Mammary epithelial cell (primary cell): Measurements from ENCODE around the gene PLEKHM3.

Experiments used
- CTCF ChIP-seq, 2 donors: IDR thresholded peaks in 1 of 2; conservative IDR thresholded peaks in 1 of 2; 2 replicates each; pipeline ENCODE4 v1.5.1; 2011 to 2012; ENCODE audit warnings: inconsistent platforms in 2 of 2, low read length in 2 of 2, mild to moderate bottlenecking in 2 of 2, control low read depth in 1 of 2, low read depth in 1 of 2; ENCODE audit not compliant: insufficient read depth in 1 of 2; ENCODE audit errors: extremely low read depth in 1 of 2
- EZH2 ChIP-seq: IDR thresholded peaks from 2 replicates; pipeline ENCODE4 v1.6.1; 2012; ENCODE audit warnings: low read length, inconsistent platforms, borderline replicate concordance

- TF ChIP-seq CTCF (conservative IDR thresholded peaks at IDR 0.05 in 1 of 2, IDR thresholded peaks at IDR 0.05 in 1 of 2; ENCODE audit: extremely low read depth in 1 of 2, insufficient read depth in 1 of 2, low read depth in 1 of 2, low read length in 2 of 2) (no peak), EZH2 (no peak)
Observed at GRCh38 chr2:207873794-207874193, 151.5 kb downstream of the PLEKHM3 start.
